AG09309 (cell line): ENCODE data around the gene PRAF2.
A peak's percentile ranks its signal among the peaks of the same experiment; 100 is the strongest.

Source experiments
- DNase-seq: peaks from one replicate; pipeline ENCODE4 v3.0.0-alpha.2; 2010; ENCODE audit warnings: low read depth
- H3K4me3 ChIP-seq: 2 replicates; pipeline ENCODE4 v1.5.1; 2011; ENCODE audit warnings: mild to moderate bottlenecking, low read depth, low read length, moderate library complexity; ENCODE audit not compliant: control insufficient read depth
- TF ChIP-seq, protein P1 (sequence below): IDR thresholded peaks from 2 replicates; pipeline ENCODE4 v1.5.1; 2011; ENCODE audit warnings: mild to moderate bottlenecking, low read depth, low read length, inconsistent platforms; ENCODE audit not compliant: insufficient read depth, control insufficient read depth; ENCODE audit errors: missing control alignments

PRAF2 gene

DNA sequence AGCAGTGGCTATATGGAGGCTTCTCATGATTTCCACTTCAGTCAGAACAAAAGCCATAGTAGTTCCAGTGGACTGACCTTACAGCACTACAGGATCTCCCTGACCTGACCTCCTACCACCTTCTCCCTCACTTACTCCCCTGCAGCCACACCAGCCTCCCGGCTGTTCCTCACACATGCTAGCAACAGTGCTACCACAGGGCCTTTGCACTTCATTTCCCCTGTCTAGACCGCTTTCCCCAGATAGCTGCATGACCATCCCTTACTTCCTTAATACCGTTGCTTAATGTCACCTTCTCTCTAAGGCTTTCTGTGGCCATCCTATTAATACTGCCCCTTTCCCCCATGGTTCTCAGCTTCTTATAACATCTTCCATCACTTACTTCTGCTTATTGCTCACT lies 36.6 kb upstream of the PRAF2 start:
- no peak overlapping the region for H3K4me3 ChIP-seq
- TF ChIP-seq, protein P1, sequence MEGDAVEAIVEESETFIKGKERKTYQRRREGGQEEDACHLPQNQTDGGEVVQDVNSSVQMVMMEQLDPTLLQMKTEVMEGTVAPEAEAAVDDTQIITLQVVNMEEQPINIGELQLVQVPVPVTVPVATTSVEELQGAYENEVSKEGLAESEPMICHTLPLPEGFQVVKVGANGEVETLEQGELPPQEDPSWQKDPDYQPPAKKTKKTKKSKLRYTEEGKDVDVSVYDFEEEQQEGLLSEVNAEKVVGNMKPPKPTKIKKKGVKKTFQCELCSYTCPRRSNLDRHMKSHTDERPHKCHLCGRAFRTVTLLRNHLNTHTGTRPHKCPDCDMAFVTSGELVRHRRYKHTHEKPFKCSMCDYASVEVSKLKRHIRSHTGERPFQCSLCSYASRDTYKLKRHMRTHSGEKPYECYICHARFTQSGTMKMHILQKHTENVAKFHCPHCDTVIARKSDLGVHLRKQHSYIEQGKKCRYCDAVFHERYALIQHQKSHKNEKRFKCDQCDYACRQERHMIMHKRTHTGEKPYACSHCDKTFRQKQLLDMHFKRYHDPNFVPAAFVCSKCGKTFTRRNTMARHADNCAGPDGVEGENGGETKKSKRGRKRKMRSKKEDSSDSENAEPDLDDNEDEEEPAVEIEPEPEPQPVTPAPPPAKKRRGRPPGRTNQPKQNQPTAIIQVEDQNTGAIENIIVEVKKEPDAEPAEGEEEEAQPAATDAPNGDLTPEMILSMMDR = no peak
- no peak for DNase-seq

DNA sequence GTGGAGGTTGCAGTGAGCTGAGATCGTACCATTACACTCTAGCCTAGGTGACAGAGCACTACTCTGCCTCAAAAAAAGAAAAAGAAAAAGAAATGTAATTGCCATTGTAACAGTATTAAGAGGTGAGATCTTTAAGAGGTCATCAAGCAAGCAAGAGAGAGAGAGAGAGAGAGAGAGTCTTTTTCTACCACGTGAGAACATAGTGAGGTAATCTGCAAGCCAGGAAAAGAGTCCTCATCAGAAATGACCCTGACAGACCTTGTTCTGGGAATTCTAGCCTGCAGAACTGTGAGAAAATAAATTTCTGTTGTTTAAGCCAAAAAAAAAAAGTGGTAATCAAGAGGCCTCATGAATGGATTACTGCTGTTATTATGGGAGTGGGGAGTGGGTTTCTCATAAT lies 34.8 kb upstream of the PRAF2 start:
- H3K4me3 ChIP-seq = no peak overlapping the region
- TF ChIP-seq, protein P1 = no peak
- DNase-seq = no peak

GRCh38 chrX:49106930-49107329 lies 33.1 kb upstream of the PRAF2 start:
- TF ChIP-seq, protein P1 = peak; percentile 60
- H3K4me3 ChIP-seq = no peak overlapping the region
- peak; percentile 8 for DNase-seq

- no peak for DNase-seq
- TF ChIP-seq, protein P1 = no peak
- no peak overlapping the region for H3K4me3 ChIP-seq
Observed at GRCh38 chrX:49106296-49106695, 32.5 kb upstream of the PRAF2 start.

DNA sequence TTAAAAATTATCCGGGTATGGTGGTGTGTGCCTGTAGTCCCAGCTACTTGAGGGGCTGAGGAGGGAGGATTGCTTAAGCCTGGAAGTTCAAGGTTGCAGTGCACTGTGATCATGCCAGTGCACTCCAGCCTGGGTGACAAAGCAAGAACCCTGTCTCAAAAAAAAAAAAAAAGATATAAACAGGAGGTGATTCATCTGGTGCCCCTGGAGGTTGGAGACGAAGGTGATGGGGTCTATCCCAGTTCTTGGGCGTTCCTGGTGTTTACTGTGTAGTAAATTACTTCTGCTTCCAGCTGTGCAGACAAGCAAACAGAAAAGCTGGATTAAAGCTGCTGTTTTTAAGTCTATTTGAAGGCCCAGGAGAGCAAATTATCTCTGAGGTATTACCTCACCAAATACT lies 29.8 kb upstream of the PRAF2 start:
- DNase-seq = no peak
- H3K4me3 ChIP-seq = no peak overlapping the region
- TF ChIP-seq, protein P1 = no peak

- TF ChIP-seq, protein P1 = no peak
- no peak for DNase-seq
- H3K4me3 ChIP-seq = no peak overlapping the region
Observed at GRCh38 chrX:49102190-49102589, 28.4 kb upstream of the PRAF2 start.

- peak overlapping the region; percentile 75 for H3K4me3 ChIP-seq
- no peak for DNase-seq
- TF ChIP-seq, protein P1 = no peak
Observed at GRCh38 chrX:49101629-49101984, 27.8 kb upstream of the PRAF2 start.
